Measurements from ENCODE around the gene CCDC47. TPM values are rescaled to one million over a fixed set of nuclear protein-coding genes. Genes with fewer than 3 reads are reported as not detected.
"Not testable (repeated sequence)": the region's sequence is repeated elsewhere in the genome, so short reads cannot be mapped to it uniquely, and the experiment has no call there.

CCDC47 gene
- total RNA-seq, 1 donor from 2014 or later, result 84.8 TPM

GRCh38 chr17:63752707-63753106 lies 20.7 kb downstream of the CCDC47 start:
- intact Hi-C loops (cut with DNase I), result no loop called here
- ATAC-seq (ENCODE audit: poor library complexity) (no peak), DNase-seq (no peak)

- no peak for ATAC-seq (ENCODE audit: poor library complexity)
- intact Hi-C loops (cut with DNase I), result no loop called here
- no peak for DNase-seq
Measured at GRCh38 chr17:63751806-63752205, 21.6 kb downstream of the CCDC47 start.

- intact Hi-C loops (cut with DNase I), result no loop called here
- peak; percentile 99 for ATAC-seq (ENCODE audit: poor library complexity)
- peak; percentile 99 for DNase-seq
Measured at GRCh38 chr17:63741408-63742173, 31.8 kb downstream of the CCDC47 start, which contains the start of gene STRADA. Gene STRADA (minus strand): TSS chr17:63741799. CDS start chr17:63728369, 13,430 bp downstream.

- intact Hi-C loops (cut with DNase I), result no loop called here
- no peak for DNase-seq
- peak; percentile 53 for ATAC-seq (ENCODE audit: poor library complexity)
Measured at GRCh38 chr17:63741143-63741407, 32.3 kb downstream of the CCDC47 start.

- DNase-seq (no peak), ATAC-seq (ENCODE audit: poor library complexity) (no peak)
- intact Hi-C loops (cut with DNase I), result no loop called here
Measured at GRCh38 chr17:63740464-63741142, 32.8 kb downstream of the CCDC47 start.

- DNase-seq (no peak), ATAC-seq (ENCODE audit: poor library complexity) (no peak)
- intact Hi-C loops (cut with DNase I), result no loop called here
Measured at GRCh38 chr17:63735691-63736090, 37.7 kb downstream of the CCDC47 start.

GRCh38 chr17:63722403-63722802 lies 51.0 kb downstream of the CCDC47 start:
- ATAC-seq (ENCODE audit: poor library complexity) (peak; percentile 65), DNase-seq (no peak)
- intact Hi-C loops (cut with DNase I), result no loop called here

GRCh38 chr17:63720194-63720593 lies 53.2 kb downstream of the CCDC47 start:
- intact Hi-C loops (cut with DNase I); DNase-seq; ATAC-seq (ENCODE audit: poor library complexity): not testable (repeated sequence)

GRCh38 chr17:63718988-63719387 lies 54.4 kb downstream of the CCDC47 start:
- no peak for ATAC-seq (ENCODE audit: poor library complexity)
- intact Hi-C loops (cut with DNase I), result no loop called here
- DNase-seq, result no peak

- no peak for ATAC-seq (ENCODE audit: poor library complexity)
- no peak for DNase-seq
- intact Hi-C loops (cut with DNase I), result no loop called here
Measured at GRCh38 chr17:63716426-63716825, 57.0 kb downstream of the CCDC47 start.

- peak; percentile 85 for ATAC-seq (ENCODE audit: poor library complexity)
Measured at GRCh38 chr17:63714550-63715277, 58.7 kb downstream of the CCDC47 start.

GRCh38 chr17:63709110-63709509 lies 64.3 kb downstream of the CCDC47 start:
- intact Hi-C loops (cut with DNase I), result no loop called here
- no peak for ATAC-seq (ENCODE audit: poor library complexity)
- DNase-seq, result no peak

More at GRCh38 chr17:63714550-63715277, 58.7 kb downstream of the CCDC47 start:
- intact Hi-C loops (cut with DNase I), result no loop called here
- DNase-seq, result no peak

- DNase-seq (no peak), ATAC-seq (ENCODE audit: poor library complexity) (no peak)
- intact Hi-C loops (cut with DNase I), result no loop called here
Measured at GRCh38 chr17:63707151-63707550, 66.2 kb downstream of the CCDC47 start.

- intact Hi-C loops (cut with DNase I), result no loop called here
- DNase-seq (no peak), ATAC-seq (ENCODE audit: poor library complexity) (no peak)
Measured at GRCh38 chr17:63706336-63707082, 66.9 kb downstream of the CCDC47 start.

- no peak for ATAC-seq (ENCODE audit: poor library complexity)
- intact Hi-C loops (cut with DNase I), result no loop called here
- no peak for DNase-seq
Measured at GRCh38 chr17:63705657-63706056, 67.7 kb downstream of the CCDC47 start.

- no peak for ATAC-seq (ENCODE audit: poor library complexity)
- DNase-seq, result no peak
- intact Hi-C loops (cut with DNase I), result no loop called here
Measured at GRCh38 chr17:63704836-63705235, 68.6 kb downstream of the CCDC47 start.

- DNase-seq, result no peak
- intact Hi-C loops (cut with DNase I), result no loop called here
- ATAC-seq (ENCODE audit: poor library complexity), result no peak
Measured at GRCh38 chr17:63704259-63704576, 69.2 kb downstream of the CCDC47 start.

GRCh38 chr17:63703556-63704258 lies 69.7 kb downstream of the CCDC47 start:
- DNase-seq (no peak), ATAC-seq (ENCODE audit: poor library complexity) (no peak)
- intact Hi-C loops (cut with DNase I), result no loop called here

GRCh38 chr17:63703029-63703428 lies 70.4 kb downstream of the CCDC47 start:
- no peak for DNase-seq
- intact Hi-C loops (cut with DNase I), result no loop called here
- no peak for ATAC-seq (ENCODE audit: poor library complexity)
